ENCODE results near the gene EGLN2. TPM values are rescaled to one million over a fixed set of nuclear protein-coding genes. Genes with fewer than 3 reads are reported as not detected.
A peak's percentile ranks its signal among the peaks of the same experiment; 100 is the strongest.
"Not testable (repeated sequence)": the region's sequence is repeated elsewhere in the genome, so short reads cannot be mapped to it uniquely, and the experiment has no call there.

Gene EGLN2
- total and polyA plus RNA-seq, 3 experiments from 2014 or later: 101 to 174 (median 103) TPM

DNA sequence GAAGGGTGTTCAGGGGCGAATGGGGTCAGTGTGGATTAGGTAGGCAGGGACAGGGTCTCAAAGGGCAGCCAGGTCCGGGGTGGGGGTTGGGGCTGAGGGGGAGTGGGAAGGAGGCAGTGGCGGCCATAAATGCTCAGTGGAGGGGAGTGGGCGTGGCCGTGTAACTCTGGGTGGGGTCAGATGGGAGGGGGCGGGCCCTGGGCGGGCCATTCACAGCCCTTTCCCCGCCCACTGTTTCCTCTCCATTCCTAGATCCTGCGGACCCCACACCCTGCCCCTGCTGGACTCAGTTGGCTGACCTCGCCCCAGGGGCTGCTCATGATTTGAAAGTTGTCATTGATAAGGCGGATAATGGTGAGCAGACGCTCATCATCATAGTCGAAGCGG is 27.3 kb downstream of the EGLN2 start:
- H3K36me3 ChIP-seq (ENCODE audit: insufficient read depth, low read length); CTCF ChIA-PET: not testable (repeated sequence)
- H3K4me3 Mint-ChIP-seq: peak overlapping the region in 6 of 7 donors; percentile 21 to 88 (median 49)

DNA sequence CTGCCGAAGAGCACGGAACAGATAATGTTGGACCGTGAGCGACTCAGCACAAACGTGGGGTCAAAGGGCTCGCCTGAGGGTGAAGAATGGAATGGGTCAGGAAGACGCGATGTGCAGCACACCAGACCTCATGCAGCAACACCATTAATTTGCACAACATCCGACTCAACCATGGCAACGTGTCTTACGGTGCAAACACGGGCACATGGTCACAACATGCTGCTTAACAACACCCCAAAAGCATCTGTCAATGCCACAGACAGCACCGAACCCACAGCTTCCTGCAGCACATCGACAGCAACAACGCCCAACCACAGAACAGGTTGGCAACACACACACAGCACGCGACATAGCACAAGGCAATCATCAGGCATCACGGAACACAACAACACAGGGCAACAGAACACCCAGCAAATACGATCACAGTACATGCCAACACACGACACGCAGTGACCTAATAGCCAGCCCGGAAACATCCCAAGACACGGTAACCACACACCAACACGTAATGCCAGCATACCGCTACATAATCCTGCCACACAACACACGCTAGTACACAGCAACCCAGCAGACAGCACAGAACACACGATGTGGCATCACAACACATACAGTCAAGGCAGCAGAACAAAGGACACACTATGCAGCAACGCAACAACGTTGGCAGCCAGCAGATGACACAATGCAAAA is 27.9 kb downstream of the EGLN2 start:
- peak; percentile 45 to 90 (median 86) for DNase-seq
- H3K4me3 ChIP-seq (ENCODE audit: low read length); H3K9me3 ChIP-seq (ENCODE audit: low read length); H3K27me3 ChIP-seq (ENCODE audit: insufficient read depth, low read length, poor library complexity, severe bottlenecking); H3K36me3 ChIP-seq (ENCODE audit: insufficient read depth, low read length); POLR2A ChIA-PET; CTCF ChIA-PET; H3K27me3 Mint-ChIP-seq; H3K9me3 Mint-ChIP-seq: not testable (repeated sequence)
- H3K4me1 Mint-ChIP-seq: peaks cover 24 to 46% (median 34%) of the 10 kb centered on the region in 3 donors
- H3K4me3 Mint-ChIP-seq: peak overlapping the region; percentile 8 to 88 (median 44)
- Histone ChIP-seq H3K4me1 (ENCODE audit: insufficient read depth, low read length) (peaks cover 18% of the 10 kb centered on the region), H3K27ac (ENCODE audit: low read depth, low read length) (peak overlapping the region; percentile 41)
- peaks cover 5 to 15% (median 7%) of the 10 kb centered on the region in 3 donors for H3K36me3 Mint-ChIP-seq
- H3K27ac Mint-ChIP-seq: peak overlapping the region; percentile 54 to 98 (median 95)

More for the DNA sequence above, 27.3 kb downstream of the EGLN2 start:
- Mint-ChIP-seq H3K27ac (peak overlapping the region; percentile 54 to 98 (median 95)), H3K4me1 (peaks cover 24 to 46% (median 33%) of the 10 kb centered on the region in 3 donors), H3K36me3 (peaks cover 5 to 15% (median 7%) of the 10 kb centered on the region in 3 donors)
- POLR2A ChIA-PET; H3K4me3 ChIP-seq (ENCODE audit: low read length); H3K9me3 ChIP-seq (ENCODE audit: low read length); DNase-seq; H3K9me3 Mint-ChIP-seq; H3K27me3 Mint-ChIP-seq; H3K27me3 ChIP-seq (ENCODE audit: insufficient read depth, low read length, poor library complexity, severe bottlenecking): not testable (repeated sequence)
- Histone ChIP-seq H3K27ac (ENCODE audit: low read depth, low read length) (peak overlapping the region; percentile 41), H3K4me1 (ENCODE audit: insufficient read depth, low read length) (peaks cover 18% of the 10 kb centered on the region)

- Mint-ChIP-seq H3K27ac (peak overlapping the region; percentile 81 to 98 (median 94)), H3K36me3 (peaks cover 5 to 15% (median 7%) of the 10 kb centered on the region in 3 donors), H3K4me1 (peaks cover 26 to 48% (median 37%) of the 10 kb centered on the region in 3 donors), H3K4me3 (peak overlapping the region in 6 of 7 donors; percentile 8 to 73 (median 41)), H3K9me3 (peaks cover 0 to 1% (median 0%) of the 10 kb centered on the region in 5 donors), H3K27me3 (peaks cover 0 to 2% of the 10 kb centered on the region in 2 donors)
- ChIA-PET POLR2A (no interaction called here), CTCF (interaction anchor here (1.6 kb wide), 1 partner anchor 22 kb away, joined by 5 read pairs; no protein-coding TSS in a partner anchor)
- DNase-seq: no peak
- H3K36me3 ChIP-seq (ENCODE audit: insufficient read depth, low read length): no peaks in the 10 kb centered on the region
- H3K4me3 ChIP-seq (ENCODE audit: low read length): no peak overlapping the region
- H3K27ac ChIP-seq (ENCODE audit: low read depth, low read length): peak overlapping the region; percentile 41
- H3K27me3 ChIP-seq (ENCODE audit: insufficient read depth, low read length, poor library complexity, severe bottlenecking): no peaks in the 10 kb centered on the region
- peaks cover 18% of the 10 kb centered on the region for H3K4me1 ChIP-seq (ENCODE audit: insufficient read depth, low read length)
- no peaks in the 10 kb centered on the region for H3K9me3 ChIP-seq (ENCODE audit: low read length)
Observed at GRCh38 chr19:40827386-40828247, 28.6 kb downstream of the EGLN2 start.

GRCh38 chr19:40829205-40829604 is 30.2 kb downstream of the EGLN2 start:
- CTCF ChIA-PET: interaction anchor here (1.4 to 1.6 kb wide), 2 partner anchors 23 to 194 kb away, joined by 4 to 5 read pairs; no protein-coding TSS in a partner anchor
- no peak overlapping the region for H3K27ac ChIP-seq (ENCODE audit: low read depth, low read length)
- no peaks in the 10 kb centered on the region for H3K9me3 ChIP-seq (ENCODE audit: low read length)
- Mint-ChIP-seq H3K27me3 (peaks cover 0 to 4% of the 10 kb centered on the region in 2 donors), H3K4me1 (peaks cover 27 to 49% (median 43%) of the 10 kb centered on the region in 3 donors), H3K27ac (peak overlapping the region in 6 of 8 donors; percentile 82 to 98 (median 87)), H3K4me3 (no peak overlapping the region), H3K9me3 (no peaks in the 10 kb centered on the region), H3K36me3 (peaks cover 5 to 15% (median 7%) of the 10 kb centered on the region in 3 donors)
- POLR2A ChIA-PET: no interaction called here
- H3K4me3 ChIP-seq (ENCODE audit: low read length): no peak overlapping the region
- peaks cover 18% of the 10 kb centered on the region for H3K4me1 ChIP-seq (ENCODE audit: insufficient read depth, low read length)
- no peak for DNase-seq
- no peaks in the 10 kb centered on the region for H3K27me3 ChIP-seq (ENCODE audit: insufficient read depth, low read length, poor library complexity, severe bottlenecking)
- H3K36me3 ChIP-seq (ENCODE audit: insufficient read depth, low read length): no peaks in the 10 kb centered on the region

DNA sequence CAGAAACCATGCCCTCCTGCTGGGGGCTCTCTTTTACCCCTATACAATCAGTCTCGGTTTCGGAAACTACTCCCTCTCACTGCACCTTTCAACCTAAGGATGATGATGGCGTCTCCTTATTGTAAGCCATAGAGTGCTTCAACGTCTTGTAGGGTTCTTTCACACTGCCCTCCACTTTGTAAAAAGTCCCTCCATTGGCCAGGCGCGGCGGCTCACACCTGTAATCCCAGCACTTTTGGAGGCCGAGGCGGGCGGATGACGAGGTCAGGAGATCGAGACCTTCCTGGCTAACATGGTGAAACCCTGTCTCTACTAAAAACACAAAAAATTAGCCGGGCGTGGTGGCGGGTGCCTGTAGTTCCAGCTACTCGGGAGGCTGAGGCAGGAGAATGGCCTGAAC is 31.8 kb downstream of the EGLN2 start:
- peak overlapping the region in 4 of 8 donors; percentile 11 to 93 (median 48) for H3K27ac Mint-ChIP-seq
- H3K4me1 Mint-ChIP-seq: peaks cover 21 to 38% (median 32%) of the 10 kb centered on the region in 3 donors
- H3K4me3 ChIP-seq (ENCODE audit: low read length); H3K36me3 ChIP-seq (ENCODE audit: insufficient read depth, low read length); DNase-seq; H3K9me3 ChIP-seq (ENCODE audit: low read length); H3K27ac ChIP-seq (ENCODE audit: low read depth, low read length); POLR2A ChIA-PET; CTCF ChIA-PET; H3K9me3 Mint-ChIP-seq; H3K4me3 Mint-ChIP-seq; H3K27me3 ChIP-seq (ENCODE audit: insufficient read depth, low read length, poor library complexity, severe bottlenecking); H3K27me3 Mint-ChIP-seq: not testable (repeated sequence)
- peaks cover 5 to 15% (median 7%) of the 10 kb centered on the region in 3 donors for H3K36me3 Mint-ChIP-seq
- peaks cover 13% of the 10 kb centered on the region for H3K4me1 ChIP-seq (ENCODE audit: insufficient read depth, low read length)

DNA sequence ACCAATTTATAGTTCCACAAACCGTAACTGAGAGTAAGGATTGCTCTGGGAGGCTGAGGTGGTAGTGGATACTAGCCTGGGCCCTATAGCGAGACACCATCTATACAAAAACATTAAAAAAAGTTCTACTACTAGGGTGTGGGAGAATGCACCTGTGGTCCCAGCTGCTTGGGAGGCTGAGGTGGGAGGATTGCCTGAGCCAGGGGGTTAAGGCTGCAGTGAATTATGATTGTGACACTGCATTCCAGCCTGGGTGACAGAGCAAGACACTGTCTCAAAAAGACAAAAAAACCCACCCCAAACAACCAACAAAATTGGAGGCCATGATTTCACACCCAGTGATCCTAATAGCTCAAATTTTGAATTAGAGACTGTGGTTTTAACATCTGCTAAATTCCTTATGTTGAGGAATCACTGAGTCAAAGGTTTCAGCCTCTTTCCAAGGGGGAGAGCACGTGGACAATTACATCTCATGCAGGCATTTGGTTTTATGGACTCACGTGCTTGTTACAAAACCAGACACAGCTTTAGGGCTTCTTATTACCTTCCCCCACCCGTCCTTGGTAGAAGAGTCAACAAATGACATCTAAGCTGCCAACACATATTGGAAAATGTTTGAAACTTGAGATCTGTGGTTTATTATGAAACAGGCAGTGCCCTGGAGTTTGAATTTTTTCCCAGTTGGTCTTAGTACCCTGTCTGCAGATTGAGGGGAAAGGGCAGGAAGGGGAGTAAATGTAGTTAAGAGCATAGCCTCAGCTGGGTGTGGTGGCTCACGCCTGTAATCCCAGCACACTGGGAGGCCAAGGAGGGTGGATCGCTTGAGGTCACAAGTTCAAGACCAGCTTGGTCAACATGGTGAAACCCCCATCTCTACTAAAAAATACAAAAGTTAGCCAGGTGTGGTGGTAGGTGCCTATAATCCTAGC is 32.8 kb downstream of the EGLN2 start:
- DNase-seq: no peak
- H3K9me3 Mint-ChIP-seq: no peaks in the 10 kb centered on the region
- H3K36me3 Mint-ChIP-seq: peaks cover 5 to 13% (median 5%) of the 10 kb centered on the region in 3 donors
- Histone ChIP-seq H3K36me3 (ENCODE audit: insufficient read depth, low read length) (no peaks in the 10 kb centered on the region), H3K27ac (ENCODE audit: low read depth, low read length) (no peak overlapping the region), H3K4me3 (ENCODE audit: low read length) (no peak overlapping the region), H3K4me1 (ENCODE audit: insufficient read depth, low read length) (peaks cover 8% of the 10 kb centered on the region), H3K27me3 (ENCODE audit: insufficient read depth, low read length, poor library complexity, severe bottlenecking) (no peaks in the 10 kb centered on the region), H3K9me3 (ENCODE audit: low read length) (no peaks in the 10 kb centered on the region)
- H3K4me1 Mint-ChIP-seq: peaks cover 15 to 30% (median 25%) of the 10 kb centered on the region in 3 donors
- no peak overlapping the region for H3K4me3 Mint-ChIP-seq
- POLR2A ChIA-PET: no interaction called here
- peaks cover 0 to 5% of the 10 kb centered on the region in 2 donors for H3K27me3 Mint-ChIP-seq
- CTCF ChIA-PET: no interaction called here
- H3K27ac Mint-ChIP-seq: peak overlapping the region in 6 of 8 donors; percentile 9 to 87 (median 48)

DNA sequence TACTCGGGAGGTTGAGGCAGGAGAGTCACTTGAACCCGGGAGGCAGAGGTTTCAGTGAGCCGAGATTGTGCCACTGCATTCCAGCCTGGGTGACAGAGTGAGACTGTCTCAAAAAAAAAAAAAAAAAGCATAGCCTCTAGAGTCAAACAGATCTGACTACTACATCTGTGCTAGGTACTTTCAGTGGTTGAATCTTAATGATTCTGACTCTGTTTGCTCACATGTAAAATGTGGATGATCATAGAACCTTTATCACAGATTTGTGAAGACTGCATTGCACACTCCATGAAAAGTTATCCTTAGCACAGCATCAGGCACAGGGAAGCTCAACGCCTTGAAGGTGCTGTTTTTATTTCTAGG is 33.4 kb downstream of the EGLN2 start:
- H3K27ac ChIP-seq (ENCODE audit: low read depth, low read length): peak overlapping the region; percentile 31
- H3K4me3 Mint-ChIP-seq; H3K4me1 ChIP-seq (ENCODE audit: insufficient read depth, low read length); H3K9me3 Mint-ChIP-seq; H3K36me3 ChIP-seq (ENCODE audit: insufficient read depth, low read length); H3K27me3 Mint-ChIP-seq; DNase-seq; H3K4me3 ChIP-seq (ENCODE audit: low read length); H3K9me3 ChIP-seq (ENCODE audit: low read length); POLR2A ChIA-PET; H3K27me3 ChIP-seq (ENCODE audit: insufficient read depth, low read length, poor library complexity, severe bottlenecking); H3K36me3 Mint-ChIP-seq; CTCF ChIA-PET: not testable (repeated sequence)
- peak overlapping the region in 6 of 8 donors; percentile 9 to 87 (median 56) for H3K27ac Mint-ChIP-seq
- peaks cover 8 to 23% (median 18%) of the 10 kb centered on the region in 3 donors for H3K4me1 Mint-ChIP-seq

All from CD8-positive, alpha-beta memory T cell (primary cell).